Cardiac fibroblast (primary cell): Measurements from ENCODE around the gene ADAMTS6.

Experiments used
- DNase-seq, 2 donors: peaks; one replicate each; pipeline versions ENCODE4 v3.0.0 to v3.0.0-alpha.2; 2010; ENCODE audit warnings: low read depth in 2 of 2
- H3K4me3 ChIP-seq, 2 donors: replicated peaks in 1 of 2; 1 replicate in 1 of 2; 2 replicates in 1 of 2; pipeline ENCODE4 v1.5.1; 2011; ENCODE audit warnings: low read depth in 2 of 2, low read length in 2 of 2, mild to moderate bottlenecking in 2 of 2, moderate library complexity in 1 of 2
- CTCF ChIP-seq: IDR thresholded peaks from one replicate; pipeline ENCODE4 v1.5.1; 2011; ENCODE audit warnings: low read depth, mild to moderate bottlenecking, low read length, inconsistent platforms

ADAMTS6 gene

GRCh38 chr5:65199993-65200675, 281.6 kb downstream of the ADAMTS6 start:
- no peak for TF ChIP-seq CTCF
- H3K4me3 ChIP-seq = no peak overlapping the region
- DNase-seq = peak; percentile 72 to 87

GRCh38 chr5:65198456-65199120, 283.1 kb downstream of the ADAMTS6 start:
- TF ChIP-seq CTCF = no peak
- DNase-seq = peak; percentile 83 to 100
- H3K4me3 ChIP-seq = no peak overlapping the region

- H3K4me3 ChIP-seq = no peak overlapping the region
- TF ChIP-seq CTCF = no peak
- DNase-seq = no peak
These were observed 283.9 kb downstream of the ADAMTS6 start for GRCh38 chr5:65197531-65198455.

- no peak overlapping the region for H3K4me3 ChIP-seq
- no peak for DNase-seq
- TF ChIP-seq CTCF = no peak
These were observed 286.8 kb downstream of the ADAMTS6 start for GRCh38 chr5:65194871-65195270.

GRCh38 chr5:65192331-65192730, 289.4 kb downstream of the ADAMTS6 start:
- TF ChIP-seq CTCF = no peak
- peak in 1 of 2 donors; percentile 46 for DNase-seq
- H3K4me3 ChIP-seq = no peak overlapping the region

GRCh38 chr5:65191554-65192135, 290.1 kb downstream of the ADAMTS6 start:
- DNase-seq = peak in 1 of 2 donors; percentile 62

More at GRCh38 chr5:65191554-65192135, 290.1 kb downstream of the ADAMTS6 start:
- no peak for TF ChIP-seq CTCF
- no peak overlapping the region for H3K4me3 ChIP-seq
